HPDE6-E6E7 (cell line): ENCODE results near the gene AATK.
"Not testable (repeated sequence)": the region's sequence is repeated elsewhere in the genome, so short reads cannot be mapped to it uniquely, and the experiment has no call there.

Experiments
- DNase-seq: peaks from one replicate; pipeline ENCODE4 v3.0.0; 2011; ENCODE audit warnings: missing footprints; ENCODE audit errors: extremely low spot score

AATK gene

DNA sequence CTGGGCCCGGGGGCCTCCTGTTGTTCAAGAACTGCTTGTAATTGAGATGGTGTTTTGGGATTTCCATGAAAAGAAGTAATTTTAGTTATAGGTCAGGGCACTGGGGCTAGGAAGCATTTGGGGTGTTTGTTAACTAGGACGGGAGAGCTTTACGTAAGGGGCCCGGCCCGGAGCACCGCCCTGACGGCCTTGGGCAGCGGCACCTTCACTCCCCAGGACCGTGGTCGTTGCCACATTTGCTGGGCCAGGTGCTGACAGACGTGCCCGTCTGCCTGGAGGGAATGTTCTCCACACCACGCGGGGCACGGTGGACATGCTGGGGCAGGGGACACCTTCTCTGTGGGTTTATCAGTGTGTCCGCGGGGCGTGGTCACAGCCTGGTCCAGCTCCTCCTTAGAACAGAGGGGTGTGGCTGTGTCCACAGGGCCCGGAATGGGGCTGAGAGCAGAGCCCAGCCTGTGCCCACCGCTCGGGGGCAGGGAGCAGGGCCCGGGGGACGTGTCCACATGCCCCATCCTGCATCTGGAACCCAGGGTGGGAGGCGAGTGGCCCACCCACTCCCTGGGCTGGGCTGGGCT, 73.4 kb downstream of the AATK start:
- no peak for DNase-seq

DNA sequence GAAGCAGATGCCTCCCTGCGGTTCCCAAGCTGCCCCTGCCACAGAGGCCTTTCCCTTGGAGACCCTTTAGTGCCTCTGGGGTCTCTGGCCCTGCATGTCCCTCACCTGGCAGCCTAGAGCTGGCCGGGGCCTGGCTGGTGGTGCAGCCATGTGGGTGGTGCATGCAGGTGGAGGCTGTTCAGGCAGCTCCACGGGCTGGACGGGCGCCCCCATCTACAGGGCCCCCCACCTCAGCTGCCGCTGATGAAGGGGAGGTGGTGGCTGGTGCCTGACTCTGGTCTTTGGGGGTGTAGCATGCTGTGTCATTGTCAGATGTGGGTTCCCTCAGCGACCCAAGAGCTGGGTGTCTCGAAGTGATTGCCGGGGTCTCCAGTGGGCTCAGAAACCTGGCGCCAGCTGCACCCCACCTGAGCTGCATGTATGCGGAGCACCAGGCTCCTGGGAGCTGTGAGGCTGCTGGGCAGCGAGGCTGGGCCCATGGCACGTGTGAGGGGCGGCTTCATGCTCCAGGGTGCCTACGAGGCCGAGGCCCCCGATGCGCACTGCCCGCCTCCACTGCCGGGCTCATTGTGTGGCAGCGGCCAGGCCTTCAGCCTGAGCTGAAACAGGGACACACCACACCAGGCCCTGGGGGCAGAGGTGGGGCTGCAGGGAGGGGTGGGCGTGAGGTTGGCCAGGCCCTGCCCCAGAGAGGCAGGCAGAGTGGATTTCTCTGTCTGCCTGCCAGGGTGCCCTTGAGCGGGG, 74.1 kb downstream of the AATK start:
- DNase-seq: no peak

DNA sequence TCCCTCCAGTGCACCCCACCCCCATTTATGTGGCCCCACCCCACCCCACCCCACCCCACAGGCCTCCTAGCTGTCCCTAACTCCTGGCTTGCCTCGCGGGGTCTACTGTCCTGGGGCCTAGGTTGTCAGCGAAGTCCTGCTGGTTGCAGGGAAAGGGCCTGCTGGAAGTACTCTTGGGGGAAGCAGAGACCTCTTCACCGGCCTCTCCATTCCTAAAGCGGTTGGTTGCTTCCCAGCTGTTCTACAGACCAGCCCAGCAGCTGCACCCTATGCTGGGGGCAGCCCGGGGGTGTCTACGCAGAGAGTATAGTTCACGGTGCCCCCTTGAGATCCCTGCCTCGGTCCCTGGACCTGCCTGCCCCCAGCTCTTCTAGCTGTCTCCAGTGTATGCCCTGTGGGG, 74.9 kb downstream of the AATK start:
- DNase-seq: no peak

DNA sequence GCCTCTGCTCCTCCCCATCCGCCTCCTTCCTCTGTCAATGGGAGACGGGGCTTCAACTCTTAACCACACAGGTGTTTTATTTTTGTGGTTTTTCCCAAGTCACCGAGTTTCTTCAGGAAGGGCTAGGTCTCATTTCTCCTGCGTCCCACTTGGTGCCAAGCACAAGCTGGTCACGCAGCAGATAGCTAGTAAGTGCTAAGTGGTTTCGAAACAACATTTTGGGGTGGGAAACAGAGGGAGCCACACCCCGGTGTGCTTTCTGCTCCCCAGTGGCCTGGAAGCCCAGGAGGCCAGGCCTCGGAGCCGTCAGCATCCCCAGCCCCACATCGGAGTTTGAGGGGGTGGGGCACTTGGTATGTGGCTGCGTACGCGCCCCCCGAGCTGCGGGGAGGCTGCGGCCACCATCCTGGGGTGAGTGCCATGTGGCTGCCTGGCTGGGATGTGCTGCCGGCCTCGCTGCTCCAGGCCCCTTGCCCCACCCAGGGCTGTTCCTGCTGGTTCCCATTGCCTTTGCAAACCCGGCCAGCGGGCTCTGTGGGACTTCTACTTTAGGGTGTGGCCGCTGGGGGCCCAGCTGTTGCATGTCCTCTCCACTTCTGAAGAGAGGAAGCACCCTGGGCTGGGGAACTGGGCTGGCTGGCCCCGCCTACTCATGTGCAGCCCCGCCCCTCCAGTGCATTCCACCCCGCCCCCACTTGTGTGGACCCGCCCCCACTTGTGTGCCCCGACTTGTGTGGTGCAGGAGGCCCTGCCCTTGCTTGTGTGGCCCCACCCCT, 75.5 kb downstream of the AATK start:
- DNase-seq: peak; percentile 63

DNA sequence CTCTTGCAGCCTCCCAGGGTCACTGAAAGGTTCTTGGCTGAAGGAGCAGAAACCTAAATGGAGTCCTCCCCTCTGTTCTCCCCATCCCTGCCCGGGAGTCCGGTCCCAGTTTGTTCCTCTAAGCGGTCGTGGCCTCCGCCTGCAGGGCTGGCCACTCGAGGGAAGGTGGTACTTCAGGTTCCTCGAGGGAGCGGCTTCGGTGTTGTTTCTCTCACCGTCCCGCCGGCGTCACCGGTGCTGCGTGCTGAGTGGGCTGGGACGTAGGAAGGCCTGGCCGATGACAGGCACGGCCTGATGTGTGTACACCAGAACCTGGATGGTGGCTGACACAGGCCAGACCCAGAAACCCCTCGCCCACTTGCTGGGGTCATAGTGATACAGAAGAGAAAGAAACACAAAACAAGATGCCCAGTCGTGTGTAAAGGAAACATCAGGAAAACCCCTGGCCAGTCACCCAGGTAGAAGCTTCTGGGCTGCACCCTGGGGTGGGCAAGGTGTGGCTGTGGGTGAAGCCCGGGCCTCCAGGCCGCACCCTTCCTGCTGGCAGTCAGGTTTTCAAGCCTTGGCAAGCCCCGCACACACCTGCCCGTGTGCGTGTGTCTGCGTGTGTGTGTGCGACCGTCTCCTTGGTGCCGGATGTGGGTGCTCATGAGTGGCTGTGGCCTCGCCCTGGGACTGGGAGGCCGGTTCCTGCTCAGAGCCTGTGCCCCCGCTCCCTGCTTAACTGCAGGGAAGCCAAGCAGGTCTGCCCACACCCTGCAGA, 79.1 kb downstream of the AATK start:
- peak; percentile 94 for DNase-seq

DNA sequence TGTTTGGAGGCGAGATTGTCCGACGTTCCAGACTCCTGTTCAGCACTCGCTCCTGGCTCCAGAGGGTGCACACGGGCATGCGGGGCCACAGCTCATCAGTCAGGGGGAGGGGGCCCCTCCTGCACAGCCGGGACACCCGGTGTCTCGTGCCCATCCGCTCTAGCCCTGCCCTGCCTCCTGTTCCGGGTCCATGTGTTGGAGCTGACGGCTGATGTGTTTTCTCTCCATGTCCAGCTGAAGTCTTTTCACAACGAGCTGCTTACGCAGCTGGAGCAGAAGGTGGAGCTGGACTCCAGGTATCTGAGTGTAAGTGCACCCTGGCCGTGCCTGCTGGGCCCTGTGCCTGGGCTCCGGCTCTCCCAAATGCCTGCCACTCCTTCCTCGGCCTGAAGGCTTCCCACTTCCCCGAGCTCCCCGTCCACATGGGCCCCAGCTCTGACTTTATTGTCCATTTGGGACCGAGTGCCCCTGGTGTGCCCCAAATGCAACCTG, 80.6 kb downstream of the AATK start:
- DNase-seq: no peak

DNA sequence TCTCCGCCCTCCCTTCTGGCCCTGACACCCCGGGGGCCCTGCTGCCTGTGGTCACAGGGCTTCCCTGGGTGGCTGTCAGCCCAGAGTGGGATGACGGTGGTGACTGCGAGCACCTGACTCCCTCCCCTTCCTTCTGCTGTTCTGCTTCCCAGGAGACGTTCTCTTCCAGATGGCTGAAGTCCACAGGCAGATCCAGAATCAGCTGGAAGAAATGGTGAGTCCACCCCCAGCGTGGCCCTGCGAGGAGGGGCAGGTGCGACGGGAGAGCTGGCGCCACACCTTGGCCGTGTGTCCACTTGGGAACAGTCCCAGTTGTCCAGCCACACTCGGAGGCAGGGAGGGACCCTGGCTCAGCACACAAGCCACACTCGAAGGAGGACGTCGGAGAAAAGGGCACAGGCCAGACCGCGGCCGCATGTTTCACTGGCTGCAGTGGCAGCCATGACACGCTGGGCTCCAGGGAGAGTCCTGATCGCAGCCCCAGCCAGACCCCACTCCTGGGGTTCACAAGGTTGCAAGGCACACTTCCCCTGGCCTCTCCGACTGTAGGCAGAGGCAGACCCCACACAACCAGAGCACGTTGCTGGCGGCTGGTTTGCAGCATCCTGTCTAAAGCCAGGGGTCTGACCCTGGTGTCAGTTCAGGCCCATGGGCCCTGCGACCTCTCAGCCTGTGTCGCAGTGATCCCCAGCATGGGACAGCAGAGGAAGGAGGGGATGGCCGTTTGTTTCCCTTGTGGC, 81.2 kb downstream of the AATK start:
- no peak for DNase-seq

DNA sequence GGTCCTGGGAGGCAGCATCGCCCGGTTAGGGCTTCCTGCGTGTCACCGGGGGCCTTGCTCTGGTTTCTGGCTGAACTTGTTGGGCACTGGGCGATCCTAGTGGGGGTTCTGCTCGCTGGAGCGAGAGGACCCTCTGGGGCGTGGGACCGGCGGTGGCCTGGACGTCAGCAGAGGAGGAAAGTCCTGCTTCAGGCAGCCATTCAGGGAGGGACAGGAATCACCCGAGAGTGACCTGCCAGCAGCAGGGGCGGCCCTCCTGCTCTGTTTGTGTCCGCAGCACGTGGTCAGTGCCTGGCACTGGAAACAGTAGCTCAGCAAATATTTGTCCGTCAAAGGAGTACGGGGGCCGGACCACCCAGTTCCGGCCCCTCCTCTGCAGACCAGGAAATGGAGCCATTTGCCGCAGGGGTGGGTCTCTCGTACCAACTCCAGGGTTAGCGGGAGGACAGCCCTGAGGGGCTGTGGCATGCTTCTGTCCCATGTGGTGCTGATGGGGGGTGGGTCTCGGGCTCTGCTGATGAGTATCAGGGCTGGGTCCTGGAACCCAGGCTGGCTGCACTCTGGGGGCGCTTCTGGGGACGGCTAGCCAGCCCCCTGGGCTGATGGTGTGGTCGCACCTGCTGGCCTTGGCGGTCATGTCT, 82.8 kb downstream of the AATK start:
- DNase-seq: no peak

DNA sequence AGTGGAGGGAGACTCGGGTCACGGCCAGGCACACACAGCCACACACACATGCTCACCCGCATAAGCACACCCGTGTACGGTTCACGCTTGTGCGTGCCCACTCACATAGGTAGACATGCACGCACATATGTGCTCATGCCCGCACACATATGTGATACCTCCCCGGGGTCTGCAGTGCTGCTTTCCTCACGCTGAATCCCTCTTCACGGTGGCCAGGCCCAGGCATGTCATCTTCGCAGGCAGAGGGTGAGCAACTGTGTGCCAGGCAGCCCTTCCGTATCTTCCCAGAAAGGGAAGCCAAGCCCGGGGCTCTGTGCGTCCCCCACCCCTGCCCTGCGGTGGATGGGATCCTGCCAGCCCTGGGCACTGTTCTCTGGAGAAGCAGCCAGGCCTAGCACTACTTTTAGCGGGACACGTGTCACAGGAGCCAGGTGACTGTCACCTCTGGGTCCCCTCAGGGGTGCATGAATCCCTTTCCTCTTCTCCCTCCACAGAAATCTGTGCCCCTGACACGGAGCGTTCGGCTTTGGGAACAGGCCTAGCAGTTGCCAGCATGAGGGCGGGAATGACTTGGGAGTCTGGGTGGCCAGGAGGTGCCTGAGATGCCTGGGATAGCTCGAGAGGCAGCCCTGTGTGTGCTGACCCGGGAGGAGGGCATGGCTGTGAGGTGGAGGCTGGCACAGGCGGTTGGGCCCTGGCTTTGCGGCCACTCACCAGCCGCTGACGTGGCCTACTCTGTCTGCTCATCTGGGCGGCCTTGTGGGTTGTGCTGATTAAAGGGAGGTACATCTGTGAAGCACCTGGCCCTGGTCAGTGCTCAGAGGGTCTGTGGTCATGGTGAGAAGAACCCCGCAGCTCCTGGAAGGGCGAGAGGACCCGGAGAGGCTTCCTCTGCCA, 83.6 kb downstream of the AATK start:
- no peak for DNase-seq

DNA sequence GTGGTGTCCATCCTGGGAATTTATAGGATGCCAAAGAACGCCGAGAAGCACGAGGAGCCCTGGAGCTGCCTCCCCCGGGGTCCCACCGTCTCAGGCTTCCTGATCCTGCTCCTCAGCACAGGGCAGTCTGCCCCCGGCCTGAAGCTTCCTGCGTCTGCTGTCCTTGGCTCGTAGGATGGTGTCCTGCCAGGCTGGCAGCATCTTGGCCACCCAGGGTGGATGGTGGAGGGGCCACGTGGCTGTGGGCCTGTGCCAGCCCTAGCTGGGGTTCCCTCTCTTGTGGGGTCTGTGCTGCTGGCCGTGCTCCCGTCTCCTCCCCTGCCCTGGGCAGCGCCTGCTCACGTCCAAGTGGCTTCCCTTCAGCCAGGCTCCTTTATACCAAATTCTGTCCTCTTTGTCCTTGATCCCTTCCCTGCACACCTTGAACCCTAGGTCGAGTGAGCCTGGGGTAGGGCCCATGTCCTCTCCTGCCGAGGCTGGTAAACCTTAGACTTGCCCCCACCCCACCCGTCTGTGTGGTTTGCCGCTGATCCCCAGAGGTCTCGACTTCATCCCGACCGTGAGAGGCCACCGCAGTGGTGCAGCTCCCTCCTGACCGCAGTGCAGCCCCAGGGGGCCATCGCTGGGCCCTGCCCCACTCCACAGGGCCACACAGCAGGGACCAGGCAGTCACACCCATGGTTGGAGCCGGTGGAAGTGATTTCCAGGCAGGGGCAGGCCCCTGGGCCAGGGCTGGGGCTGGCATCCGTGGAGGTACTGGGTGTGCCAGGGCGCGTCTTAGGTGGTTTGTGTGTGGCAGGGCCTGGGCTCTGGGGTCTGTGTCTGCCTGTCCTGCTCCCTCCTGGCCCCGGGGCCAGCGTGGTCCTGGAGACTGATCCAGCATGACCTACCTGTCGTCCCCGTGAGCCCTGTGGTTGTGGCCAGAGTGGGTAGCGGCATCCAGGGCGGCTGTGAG, 84.5 kb downstream of the AATK start:
- no peak for DNase-seq

DNA sequence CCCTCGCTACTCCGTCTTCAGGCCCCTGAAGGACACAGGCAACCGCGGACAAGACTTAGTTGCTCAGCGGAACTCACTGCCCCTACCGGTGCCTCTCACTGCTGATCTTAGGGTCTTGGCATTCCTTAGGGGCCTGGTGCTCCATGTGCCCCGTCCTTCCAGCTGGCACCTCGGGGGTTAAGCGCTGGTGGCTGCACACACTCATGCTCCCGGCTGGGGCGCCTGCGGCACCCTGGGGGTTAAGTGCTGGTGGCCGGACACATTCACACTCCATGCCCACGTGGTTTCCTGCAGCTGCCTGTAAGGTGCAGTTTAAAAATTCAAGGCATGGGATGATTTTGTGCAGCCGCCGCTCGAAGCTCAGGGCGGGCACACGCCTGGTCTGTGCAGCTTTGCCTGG, 86.0 kb downstream of the AATK start:
- no peak for DNase-seq

DNA sequence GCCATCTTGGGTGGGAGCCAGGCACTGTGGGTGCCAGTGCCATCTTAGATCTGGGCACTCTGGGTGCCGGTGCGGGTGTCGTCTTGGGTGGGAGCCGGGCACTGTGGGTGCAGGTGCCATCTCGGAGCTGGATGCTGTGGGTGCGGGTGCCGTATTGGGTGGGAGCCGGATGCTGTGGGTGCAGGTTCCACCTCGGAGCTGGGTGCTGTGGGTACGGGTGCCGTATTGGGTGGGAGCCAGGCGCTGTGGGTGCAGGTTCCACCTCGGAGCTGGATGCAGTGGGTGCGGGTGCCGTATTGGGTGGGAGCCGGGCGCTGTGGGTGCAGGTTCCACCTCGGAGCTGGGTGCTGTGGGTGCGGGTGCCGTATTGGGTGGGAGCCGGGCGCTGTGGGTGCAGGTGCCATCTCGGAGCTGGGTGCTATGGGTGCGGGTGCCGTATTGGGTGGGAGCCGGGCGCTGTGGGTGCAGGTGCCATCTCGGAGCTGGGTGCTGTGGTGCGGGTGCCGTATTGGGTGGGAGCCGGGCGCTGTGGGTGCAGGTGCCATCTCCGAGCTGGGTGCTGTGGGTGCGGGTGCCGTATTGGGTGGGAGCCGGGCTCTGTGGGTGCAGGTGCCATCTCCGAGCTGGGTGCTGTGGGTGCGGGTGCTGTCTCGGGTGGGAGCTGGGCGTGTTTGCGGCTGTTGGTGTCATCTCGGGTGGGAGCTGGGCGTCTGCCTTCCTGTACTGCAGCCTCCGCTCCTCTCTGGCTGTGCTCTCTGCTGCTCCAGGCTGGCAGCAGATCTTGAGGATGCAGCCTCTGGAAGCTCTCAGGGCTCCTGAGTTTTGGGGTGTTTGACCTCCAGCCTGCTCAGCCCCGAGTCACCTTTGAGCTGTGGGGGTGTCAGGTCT, 87.8 kb downstream of the AATK start:
- DNase-seq: not testable (repeated sequence)

DNA sequence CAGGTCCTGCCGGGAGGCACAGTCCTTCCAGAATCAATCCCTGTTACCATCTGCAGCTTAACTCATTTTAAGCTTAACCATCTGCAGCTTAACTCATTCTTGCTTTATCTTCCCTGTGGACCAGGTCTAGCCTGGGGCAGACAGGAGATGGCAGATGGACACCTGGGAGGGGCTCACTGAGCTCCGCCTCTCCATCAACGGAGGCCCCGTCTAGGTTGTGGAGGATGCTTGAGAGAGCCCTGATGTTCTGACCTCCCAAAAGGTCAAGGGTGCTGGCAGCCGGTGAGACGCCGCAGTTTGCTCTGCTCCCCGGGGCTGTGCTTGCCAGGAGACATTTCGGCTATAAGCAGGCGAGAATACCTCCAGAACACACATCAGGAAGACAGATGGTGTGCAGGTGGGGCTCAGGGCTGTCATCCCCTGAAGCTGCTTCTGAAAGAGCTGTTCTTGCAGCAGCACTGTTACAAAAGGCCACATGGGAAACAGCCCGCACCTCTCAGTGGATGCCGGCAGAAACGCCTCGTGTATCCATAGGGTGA, 89.8 kb downstream of the AATK start:
- no peak for DNase-seq

DNA sequence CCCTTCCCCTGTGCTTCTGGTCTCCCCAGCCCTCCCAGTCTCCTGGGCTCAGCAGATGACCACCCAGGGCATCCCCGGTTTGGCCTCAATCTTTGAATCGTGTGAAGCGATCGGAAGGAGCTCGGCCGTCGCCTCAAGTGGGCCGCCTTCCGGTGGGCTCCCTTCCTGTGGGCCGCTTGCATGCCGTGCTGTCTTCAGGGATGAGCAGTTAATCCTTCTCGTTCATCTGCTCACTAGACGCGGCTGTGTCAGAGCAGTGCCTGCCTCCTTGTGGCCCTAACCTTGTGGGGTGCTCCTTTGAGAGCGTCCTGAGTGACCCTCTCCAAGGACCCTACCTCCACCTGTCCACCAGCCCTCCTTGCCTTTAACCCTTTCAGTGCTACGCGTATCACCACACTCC, 90.7 kb downstream of the AATK start:
- DNase-seq: no peak

DNA sequence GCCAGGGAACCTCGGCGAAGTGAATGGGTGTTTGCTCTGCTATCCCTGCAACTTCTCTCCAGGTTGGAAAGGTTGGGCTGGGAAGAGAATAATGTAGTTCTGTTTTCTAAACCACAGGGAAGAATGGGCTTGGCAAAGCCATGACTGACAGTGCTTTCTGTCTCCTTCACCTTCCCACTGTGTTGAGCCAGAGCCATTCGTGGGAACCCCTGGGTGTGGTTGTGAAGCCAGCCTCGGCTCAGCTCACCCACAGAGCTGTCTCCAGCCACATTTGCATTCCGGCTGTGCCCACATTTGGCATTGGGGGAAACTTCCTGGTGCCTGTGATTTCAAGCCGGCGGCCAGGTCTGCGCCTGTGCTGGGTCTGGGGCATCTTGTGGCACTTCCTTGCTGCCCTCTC, 91.1 kb downstream of the AATK start:
- no peak for DNase-seq

DNA sequence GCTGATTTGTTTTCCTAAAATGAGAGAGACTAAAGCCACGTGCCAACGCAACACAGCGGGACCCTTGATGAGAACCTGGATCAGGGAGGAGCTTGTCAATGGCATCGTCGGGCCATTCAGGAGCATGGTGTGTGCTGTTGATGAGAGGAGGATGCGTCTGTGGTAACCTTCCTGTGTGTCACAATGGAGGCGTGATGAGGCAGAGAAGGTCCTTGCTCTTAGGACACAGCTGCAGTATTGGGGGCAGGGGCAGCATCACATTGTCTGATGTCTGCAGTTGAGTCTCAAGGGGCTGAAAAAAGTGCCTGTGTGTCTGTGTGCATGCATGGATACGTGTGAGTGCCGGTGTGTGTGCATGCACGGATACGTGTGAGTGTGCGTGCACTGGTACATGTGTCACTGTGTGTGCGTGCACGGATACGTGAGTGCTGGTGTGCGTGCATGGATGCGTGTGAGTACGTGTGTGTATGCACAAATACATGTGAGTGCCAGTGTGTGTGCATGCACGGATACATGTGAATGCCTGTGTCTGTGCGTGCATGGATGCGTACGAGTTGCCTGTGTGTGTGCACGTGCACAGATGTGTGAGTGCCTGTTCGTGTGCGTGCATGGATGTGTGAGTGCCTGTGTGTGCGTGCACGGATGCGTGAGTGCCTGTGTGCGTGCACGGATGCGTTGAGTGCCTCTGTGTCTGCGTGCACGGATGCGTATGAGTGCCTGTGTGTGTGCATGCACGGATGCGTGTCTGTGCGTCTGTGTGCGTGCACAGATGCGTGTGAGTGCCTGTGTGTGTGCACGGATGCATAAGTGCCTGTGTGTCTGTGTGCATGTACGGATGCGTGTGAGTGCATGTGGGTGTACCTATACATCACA, 91.8 kb downstream of the AATK start:
- DNase-seq: no peak
